ENCODE data around the gene ATF6B. TPM values are rescaled to one million over a fixed set of nuclear protein-coding genes. Genes with fewer than 3 reads are reported as not detected.
A peak's percentile ranks its signal among the peaks of the same experiment; 100 is the strongest.

ATF6B gene
- total and polyA plus RNA-seq, 2 of the 13 experiments (the other 11 are each of a cell fraction or from before 2014, with no cell fraction given), result 18.1 to 44.0 TPM

GRCh38 chr6:32153564-32154513, 25.8 kb upstream of the ATF6B start, which contains the start of gene PPT2 (continued):
- TF ChIP-seq MIER3 (CRISPR knock-in tag; IDR thresholded peaks at IDR 0.05; ENCODE audit: borderline replicate concordance) (peak; percentile 54; the same call in 1 of the 2 replicates), ZBTB39 (CRISPR knock-in tag; IDR thresholded peaks at IDR 0.05) (no peak; the same call in 1 of the 2 replicates), BRD4 (CRISPR knock-in tag; IDR thresholded peaks at IDR 0.05) (peak; percentile 24), SALL1 (CRISPR knock-in tag; IDR thresholded peaks at IDR 0.05) (no peak; the same call in 1 of the 2 replicates), ZNF20 (CRISPR knock-in tag; IDR thresholded peaks at IDR 0.05) (peak; percentile 67; the same call in 1 of the 2 replicates), CENPT (CRISPR knock-in tag; IDR thresholded peaks at IDR 0.05; ENCODE audit: low read depth) (peak; percentile 16; the same call in 1 of the 2 replicates), SMC3 (IDR thresholded peaks at IDR 0.05; ENCODE audit: low read length) (no peak), ZNF503 (CRISPR knock-in tag; IDR thresholded peaks at IDR 0.05) (peak; percentile 80), ZNF747 (CRISPR knock-in tag; IDR thresholded peaks at IDR 0.05; ENCODE audit: borderline replicate concordance) (peak; percentile 68; the same call in 1 of the 2 replicates), ZNF337 (CRISPR knock-in tag; IDR thresholded peaks at IDR 0.05; ENCODE audit: borderline replicate concordance, low read depth) (0 out of 2 replicates have a peak, but pooled peaks have one; percentile 46), REST (IDR thresholded peaks at IDR 0.05; ENCODE audit: borderline replicate concordance in 1 of 2, low read depth in 1 of 2, low read length in 2 of 2) (peak in 1 of 2 experiments; percentile 34; a peak in 1 of 4 replicates), ZNF703 (CRISPR knock-in tag; IDR thresholded peaks at IDR 0.05; ENCODE audit: borderline replicate concordance) (peak; percentile 47; the same call in 1 of the 2 replicates), ZNF83 (CRISPR knock-in tag; IDR thresholded peaks at IDR 0.05; ENCODE audit: borderline replicate concordance) (no peak), ELF3 (CRISPR knock-in tag; IDR thresholded peaks at IDR 0.05) (peak; percentile 69), DMTF1 (CRISPR knock-in tag; IDR thresholded peaks at IDR 0.05) (no peak; the same call in 1 of the 2 replicates), MAF1 (CRISPR knock-in tag; IDR thresholded peaks at IDR 0.05; ENCODE audit: borderline replicate concordance) (no peak), SALL2 (CRISPR knock-in tag; IDR thresholded peaks at IDR 0.05) (peak; percentile 25; the same call in 1 of the 2 replicates)

All from HepG2 (cell line).